Measurements from ENCODE around the gene DNAH8.
"Not testable (repeated sequence)": the region's sequence is repeated elsewhere in the genome, so short reads cannot be mapped to it uniquely, and the experiment has no call there.

The DNAH8 gene

DNA sequence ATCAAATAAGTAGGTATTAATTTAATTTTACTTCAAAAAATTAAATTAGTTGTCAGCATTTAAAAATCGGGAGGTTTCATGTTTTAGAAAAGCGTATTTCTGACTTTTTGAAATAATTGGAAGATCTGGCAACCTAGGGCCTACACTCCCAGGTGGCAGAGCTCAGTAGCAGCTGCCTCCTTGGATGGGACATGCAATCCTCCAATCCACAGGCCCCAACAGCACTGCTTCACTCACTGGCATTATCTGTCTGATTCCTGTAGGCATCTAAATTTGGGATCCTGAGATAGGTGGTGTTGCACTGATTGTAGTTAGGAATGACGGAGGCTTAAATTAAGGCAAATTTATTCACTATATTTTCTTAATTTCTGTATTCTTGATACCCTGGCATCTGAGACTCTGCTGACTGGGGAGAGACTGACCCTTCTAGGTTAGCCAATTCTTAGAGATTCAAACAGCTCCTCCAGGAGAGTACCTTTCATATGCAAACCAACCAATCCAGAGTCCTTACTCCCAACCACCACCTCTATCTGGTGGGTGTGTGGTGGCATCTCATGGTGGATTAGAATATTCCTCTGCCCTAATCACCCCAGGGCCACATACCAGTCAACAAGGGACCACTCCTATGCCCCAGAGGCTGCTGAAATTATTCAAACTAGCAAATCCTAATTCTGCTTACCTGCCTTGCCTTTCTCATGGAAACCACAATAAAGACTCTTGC lies 186.9 kb downstream of the DNAH8 start:
- Histone ChIP-seq H3K27ac (ENCODE audit: low read length) (no peak overlapping the region), H3K9ac (ENCODE audit: low read length in 2 of 2) (no peak overlapping the region), H3K4me1 (ENCODE audit: control insufficient read depth, insufficient read depth, low read length) (no peaks in the 10 kb centered on the region), H3K4me3 (ENCODE audit: low read length in 2 of 2) (no peak overlapping the region), H3K9me3 (ENCODE audit: control insufficient read depth in 2 of 2, low read length in 2 of 2) (no peaks in the 10 kb centered on the region), H3K36me3 (ENCODE audit: control insufficient read depth in 2 of 2, insufficient read depth in 2 of 2, low read length in 2 of 2) (no peaks in the 10 kb centered on the region), H3K27me3 (ENCODE audit: control insufficient read depth in 1 of 2, insufficient read depth in 2 of 2, low read length in 2 of 2) (no peaks in the 10 kb centered on the region)

- Histone ChIP-seq H3K36me3 (ENCODE audit: control insufficient read depth in 2 of 2, insufficient read depth in 2 of 2, low read length in 2 of 2) (no peaks in the 10 kb centered on the region), H3K9me3 (ENCODE audit: control insufficient read depth in 2 of 2, low read length in 2 of 2) (no peaks in the 10 kb centered on the region), H3K4me3 (ENCODE audit: low read length in 2 of 2) (no peak overlapping the region), H3K4me1 (ENCODE audit: control insufficient read depth, insufficient read depth, low read length) (no peaks in the 10 kb centered on the region), H3K27ac (ENCODE audit: low read length) (no peak overlapping the region), H3K9ac (ENCODE audit: low read length in 2 of 2) (no peak overlapping the region), H3K27me3 (ENCODE audit: control insufficient read depth in 1 of 2, insufficient read depth in 2 of 2, low read length in 2 of 2) (no peaks in the 10 kb centered on the region)
These were observed 191.5 kb downstream of the DNAH8 start for GRCh38 chr6:38906582-38906981.

DNA sequence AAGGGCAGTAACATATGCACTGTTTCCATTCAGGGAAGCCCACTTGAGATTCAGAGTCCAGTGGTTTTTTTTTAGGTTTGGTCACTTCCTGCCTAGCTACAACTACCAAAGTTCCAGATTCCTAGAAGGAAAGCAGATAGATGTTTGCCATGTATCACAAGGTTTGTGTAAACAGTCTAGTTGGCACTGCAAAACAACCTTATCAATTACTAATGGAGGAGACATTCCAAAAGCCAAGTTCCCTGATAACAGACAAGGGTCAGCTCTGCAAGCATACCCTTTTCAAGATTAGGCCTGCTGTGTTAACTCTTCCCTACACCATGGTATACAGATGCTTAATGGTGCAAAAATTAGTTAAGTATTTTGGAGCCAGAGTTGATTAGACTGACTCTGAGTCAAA lies 192.2 kb downstream of the DNAH8 start:
- Histone ChIP-seq H3K9me3 (ENCODE audit: control insufficient read depth in 2 of 2, low read length in 2 of 2) (no peaks in the 10 kb centered on the region), H3K9ac (ENCODE audit: low read length in 2 of 2) (no peak overlapping the region), H3K27me3 (ENCODE audit: control insufficient read depth in 1 of 2, insufficient read depth in 2 of 2, low read length in 2 of 2) (no peaks in the 10 kb centered on the region), H3K36me3 (ENCODE audit: control insufficient read depth in 2 of 2, insufficient read depth in 2 of 2, low read length in 2 of 2) (no peaks in the 10 kb centered on the region), H3K27ac (ENCODE audit: low read length) (no peak overlapping the region), H3K4me1 (ENCODE audit: control insufficient read depth, insufficient read depth, low read length) (no peaks in the 10 kb centered on the region), H3K4me3 (ENCODE audit: low read length in 2 of 2) (no peak overlapping the region)

- no peaks in the 10 kb centered on the region for H3K9me3 ChIP-seq (ENCODE audit: control insufficient read depth in 2 of 2, low read length in 2 of 2)
- no peaks in the 10 kb centered on the region for H3K4me1 ChIP-seq (ENCODE audit: control insufficient read depth, insufficient read depth, low read length)
- H3K27ac ChIP-seq (ENCODE audit: low read length) = no peak overlapping the region
- no peaks in the 10 kb centered on the region for H3K27me3 ChIP-seq (ENCODE audit: control insufficient read depth in 1 of 2, insufficient read depth in 2 of 2, low read length in 2 of 2)
- H3K36me3 ChIP-seq (ENCODE audit: control insufficient read depth in 2 of 2, insufficient read depth in 2 of 2, low read length in 2 of 2) = no peaks in the 10 kb centered on the region
- no peak overlapping the region for H3K9ac ChIP-seq (ENCODE audit: low read length in 2 of 2)
- no peak overlapping the region for H3K4me3 ChIP-seq (ENCODE audit: low read length in 2 of 2)
These were observed 194.1 kb downstream of the DNAH8 start for GRCh38 chr6:38909015-38909730.

GRCh38 chr6:38910207-38910606 lies 195.1 kb downstream of the DNAH8 start:
- Histone ChIP-seq H3K4me1 (ENCODE audit: control insufficient read depth, insufficient read depth, low read length) (no peaks in the 10 kb centered on the region), H3K9ac (ENCODE audit: low read length in 2 of 2) (no peak overlapping the region), H3K9me3 (ENCODE audit: control insufficient read depth in 2 of 2, low read length in 2 of 2) (no peaks in the 10 kb centered on the region), H3K4me3 (ENCODE audit: low read length in 2 of 2) (no peak overlapping the region), H3K27ac (ENCODE audit: low read length) (no peak overlapping the region), H3K36me3 (ENCODE audit: control insufficient read depth in 2 of 2, insufficient read depth in 2 of 2, low read length in 2 of 2) (no peaks in the 10 kb centered on the region), H3K27me3 (ENCODE audit: control insufficient read depth in 1 of 2, insufficient read depth in 2 of 2, low read length in 2 of 2) (no peaks in the 10 kb centered on the region)

- no peak overlapping the region for H3K27ac ChIP-seq (ENCODE audit: low read length)
- no peak overlapping the region for H3K4me3 ChIP-seq (ENCODE audit: low read length in 2 of 2)
- H3K9ac ChIP-seq (ENCODE audit: low read length in 2 of 2) = no peak overlapping the region
- H3K36me3 ChIP-seq (ENCODE audit: control insufficient read depth in 2 of 2, insufficient read depth in 2 of 2, low read length in 2 of 2) = no peaks in the 10 kb centered on the region
- H3K4me1 ChIP-seq (ENCODE audit: control insufficient read depth, insufficient read depth, low read length) = no peaks in the 10 kb centered on the region
- no peaks in the 10 kb centered on the region for H3K9me3 ChIP-seq (ENCODE audit: control insufficient read depth in 2 of 2, low read length in 2 of 2)
- no peaks in the 10 kb centered on the region for H3K27me3 ChIP-seq (ENCODE audit: control insufficient read depth in 1 of 2, insufficient read depth in 2 of 2, low read length in 2 of 2)
These were observed 197.3 kb downstream of the DNAH8 start for GRCh38 chr6:38912378-38912777.

- Histone ChIP-seq H3K27ac (ENCODE audit: low read length) (no peak overlapping the region), H3K27me3 (ENCODE audit: control insufficient read depth in 1 of 2, insufficient read depth in 2 of 2, low read length in 2 of 2) (no peaks in the 10 kb centered on the region), H3K36me3 (ENCODE audit: control insufficient read depth in 2 of 2, insufficient read depth in 2 of 2, low read length in 2 of 2) (no peaks in the 10 kb centered on the region), H3K4me1 (ENCODE audit: control insufficient read depth, insufficient read depth, low read length) (no peaks in the 10 kb centered on the region), H3K4me3 (ENCODE audit: low read length in 2 of 2) (no peak overlapping the region), H3K9ac (ENCODE audit: low read length in 2 of 2) (no peak overlapping the region), H3K9me3 (ENCODE audit: control insufficient read depth in 2 of 2, low read length in 2 of 2) (no peaks in the 10 kb centered on the region)
These were observed 200.3 kb downstream of the DNAH8 start for GRCh38 chr6:38915205-38915925.

- not testable (repeated sequence) for H3K9me3 ChIP-seq (ENCODE audit: control insufficient read depth in 2 of 2, low read length in 2 of 2); H3K4me1 ChIP-seq (ENCODE audit: control insufficient read depth, insufficient read depth, low read length); H3K9ac ChIP-seq (ENCODE audit: low read length in 2 of 2); H3K27me3 ChIP-seq (ENCODE audit: control insufficient read depth in 1 of 2, insufficient read depth in 2 of 2, low read length in 2 of 2); H3K36me3 ChIP-seq (ENCODE audit: control insufficient read depth in 2 of 2, insufficient read depth in 2 of 2, low read length in 2 of 2); H3K4me3 ChIP-seq (ENCODE audit: low read length in 2 of 2); H3K27ac ChIP-seq (ENCODE audit: low read length)
These were observed 206.4 kb downstream of the DNAH8 start for GRCh38 chr6:38921540-38921939.

DNA sequence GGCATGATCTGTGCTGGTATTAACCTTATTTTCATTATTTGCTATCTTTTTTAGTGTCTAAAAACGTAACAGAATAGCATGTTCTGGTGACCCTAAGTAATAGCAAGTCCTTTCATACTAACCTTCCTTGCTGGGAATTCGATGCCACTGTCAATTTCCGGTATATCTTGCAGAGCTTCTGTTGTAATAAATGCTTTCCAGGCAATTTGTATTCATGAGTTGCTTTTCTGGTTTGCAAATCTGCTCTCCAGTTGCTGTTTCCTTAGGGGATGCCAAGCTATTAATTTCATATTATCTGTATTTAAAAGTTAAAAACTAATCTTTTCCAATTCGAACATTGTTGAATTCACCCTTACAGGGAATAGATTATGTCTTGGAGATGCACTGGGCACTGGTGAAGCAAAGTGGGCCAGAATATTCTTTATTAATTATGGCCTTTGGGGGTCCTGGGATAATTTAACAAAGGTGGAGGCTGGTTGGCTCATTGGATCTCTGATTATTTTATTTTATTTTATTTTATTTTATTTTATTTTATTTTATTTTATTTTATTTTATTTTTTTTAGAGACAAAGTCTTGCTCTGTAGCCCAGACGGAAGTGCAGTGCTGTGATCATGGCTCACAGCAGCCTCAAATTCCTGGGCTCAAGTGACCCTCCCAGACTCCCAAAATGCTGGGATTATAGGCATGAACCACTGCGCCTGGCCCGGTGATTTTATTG lies 209.8 kb downstream of the DNAH8 start:
- Histone ChIP-seq H3K27ac (ENCODE audit: low read length) (no peak overlapping the region), H3K4me3 (ENCODE audit: low read length in 2 of 2) (no peak overlapping the region), H3K4me1 (ENCODE audit: control insufficient read depth, insufficient read depth, low read length) (no peaks in the 10 kb centered on the region), H3K9me3 (ENCODE audit: control insufficient read depth in 2 of 2, low read length in 2 of 2) (no peaks in the 10 kb centered on the region), H3K27me3 (ENCODE audit: control insufficient read depth in 1 of 2, insufficient read depth in 2 of 2, low read length in 2 of 2) (peaks cover 0 to 3% of the 10 kb centered on the region in 2 donors), H3K36me3 (ENCODE audit: control insufficient read depth in 2 of 2, insufficient read depth in 2 of 2, low read length in 2 of 2) (no peaks in the 10 kb centered on the region), H3K9ac (ENCODE audit: low read length in 2 of 2) (no peak overlapping the region)

GRCh38 chr6:38929560-38929959 lies 214.4 kb downstream of the DNAH8 start:
- Histone ChIP-seq H3K27me3 (ENCODE audit: control insufficient read depth in 1 of 2, insufficient read depth in 2 of 2, low read length in 2 of 2) (no peaks in the 10 kb centered on the region), H3K4me1 (ENCODE audit: control insufficient read depth, insufficient read depth, low read length) (no peaks in the 10 kb centered on the region), H3K9me3 (ENCODE audit: control insufficient read depth in 2 of 2, low read length in 2 of 2) (no peaks in the 10 kb centered on the region), H3K36me3 (ENCODE audit: control insufficient read depth in 2 of 2, insufficient read depth in 2 of 2, low read length in 2 of 2) (no peaks in the 10 kb centered on the region), H3K27ac (ENCODE audit: low read length) (no peak overlapping the region), H3K9ac (ENCODE audit: low read length in 2 of 2) (no peak overlapping the region), H3K4me3 (ENCODE audit: low read length in 2 of 2) (no peak overlapping the region)

All from stomach smooth muscle (tissue), 2 donors.